HepG2 (cell line): ENCODE measurements around the gene GATA3. TPM values are rescaled to one million over a fixed set of nuclear protein-coding genes. Genes with fewer than 3 reads are reported as not detected.

ENCODE experiments used
- GMEB2 ChIP-seq: IDR thresholded peaks from 2 replicates; pipeline ENCODE4 v1.6.1; 2016; ENCODE audit warnings: missing biosample characterization, missing genetic modification reagents, low read depth
- KLF16 ChIP-seq, 2 experiments: sonication (generic) in 1 of 2; formaldehyde crosslinking in 1 of 2; IDR thresholded peaks; 2 replicates each; pipeline versions ENCODE4 v1.6.1 to v1.8.0; 2016 to 2023; ENCODE audit warnings: missing genetic modification reagents in 2 of 2, missing compliant biosample characterization in 1 of 2
- MAFG ChIP-seq: sonication (generic); formaldehyde crosslinking; IDR thresholded peaks from 2 replicates; pipeline ENCODE4 v1.5.1; 2020; ENCODE audit warnings: mild to moderate bottlenecking, missing genetic modification reagents
- MTF2 ChIP-seq: sonication (generic); formaldehyde crosslinking; IDR thresholded peaks from 2 replicates; pipeline ENCODE4 v1.5.0; 2020; ENCODE audit warnings: missing genetic modification reagents, borderline replicate concordance
- NR2F6 ChIP-seq, 2 experiments: IDR thresholded peaks; 2 replicates each; pipeline ENCODE4 v1.6.1; 2016; ENCODE audit warnings: antibody characterized with exemption in 1 of 2, mild to moderate bottlenecking in 1 of 2
- SRSF4 ChIP-seq: fragments of 200-400 bp; formaldehyde crosslinking; IDR thresholded peaks from one replicate; pipeline ENCODE4 v1.6.1; 2018; ENCODE audit warnings: mild to moderate bottlenecking, low read depth, low read length, moderate library complexity; ENCODE audit not compliant: poor library complexity, severe bottlenecking
- ZEB1 ChIP-seq: IDR thresholded peaks from 2 replicates; pipeline ENCODE4 v1.6.1; 2012; ENCODE audit warnings: mild to moderate bottlenecking, low read depth, inconsistent platforms; ENCODE audit not compliant: insufficient replicate concordance
- ZHX2 ChIP-seq, 2 experiments: sonication (generic) in 1 of 2; formaldehyde crosslinking in 1 of 2; IDR thresholded peaks; 2 replicates each; pipeline versions ENCODE4 v1.6.1 to v1.9.0; 2014 to 2022; ENCODE audit warnings: antibody characterized with exemption in 1 of 2, borderline replicate concordance in 1 of 2, inconsistent platforms in 1 of 2, low read depth in 1 of 2, missing genetic modification reagents in 1 of 2
- ZNF709 ChIP-seq: sonication (generic); formaldehyde crosslinking; IDR thresholded peaks from 2 replicates; pipeline ENCODE4 v1.5.0; 2020; ENCODE audit warnings: mild to moderate bottlenecking, missing genetic modification reagents
- ZNF724P ChIP-seq: sonication (generic); formaldehyde crosslinking; IDR thresholded peaks from 2 replicates; pipeline ENCODE4 v1.8.0; 2022; ENCODE audit warnings: missing genetic modification reagents, borderline replicate concordance
- ZNF770 ChIP-seq: sonication (generic); formaldehyde crosslinking; IDR thresholded peaks from 2 replicates; pipeline ENCODE4 v1.5.0; 2020; ENCODE audit warnings: mild to moderate bottlenecking, missing genetic modification reagents
- ZNF777 ChIP-seq: sonication (generic); formaldehyde crosslinking; IDR thresholded peaks from 2 replicates; pipeline ENCODE4 v1.4.0; 2020; ENCODE audit warnings: missing genetic modification reagents
- ZNF792 ChIP-seq: IDR thresholded peaks from 2 replicates; pipeline ENCODE4 v1.6.1; 2016
- polyA plus RNA-seq, 8 experiments: library from polyadenylated mRNA; depleted of rRNA in 3 of 8; stranded (reverse) in 7 of 8; unstranded in 1 of 8; fragments of >200 nt; fragmentation: Illumina TruSeq in 4 of 8; extraction: Trizol in 4 of 8; gene quantifications; 2 replicates each; pipeline versions ENCODE4 v1.2.1 to v1.2.3, GENCODE V29; 2011 to 2016; ENCODE audit warnings: low read depth in 4 of 8, missing spikeins in 1 of 8, mixed read lengths in 1 of 8; ENCODE audit not compliant: insufficient read depth in 1 of 8
- total RNA-seq, 5 experiments: library from RNA; depleted of rRNA; stranded (reverse); fragments of >200 nt; fragmentation: Illumina TruSeq; extraction: Trizol; gene quantifications; 2 replicates each; pipeline ENCODE4 v1.2.3, GENCODE V29; 2016; ENCODE audit warnings: low read depth in 1 of 5

Gene GATA3
- total and polyA plus RNA-seq, 2 of the 13 experiments (the other 11 are each of a cell fraction or from before 2014, with no cell fraction given): not detected

DNA sequence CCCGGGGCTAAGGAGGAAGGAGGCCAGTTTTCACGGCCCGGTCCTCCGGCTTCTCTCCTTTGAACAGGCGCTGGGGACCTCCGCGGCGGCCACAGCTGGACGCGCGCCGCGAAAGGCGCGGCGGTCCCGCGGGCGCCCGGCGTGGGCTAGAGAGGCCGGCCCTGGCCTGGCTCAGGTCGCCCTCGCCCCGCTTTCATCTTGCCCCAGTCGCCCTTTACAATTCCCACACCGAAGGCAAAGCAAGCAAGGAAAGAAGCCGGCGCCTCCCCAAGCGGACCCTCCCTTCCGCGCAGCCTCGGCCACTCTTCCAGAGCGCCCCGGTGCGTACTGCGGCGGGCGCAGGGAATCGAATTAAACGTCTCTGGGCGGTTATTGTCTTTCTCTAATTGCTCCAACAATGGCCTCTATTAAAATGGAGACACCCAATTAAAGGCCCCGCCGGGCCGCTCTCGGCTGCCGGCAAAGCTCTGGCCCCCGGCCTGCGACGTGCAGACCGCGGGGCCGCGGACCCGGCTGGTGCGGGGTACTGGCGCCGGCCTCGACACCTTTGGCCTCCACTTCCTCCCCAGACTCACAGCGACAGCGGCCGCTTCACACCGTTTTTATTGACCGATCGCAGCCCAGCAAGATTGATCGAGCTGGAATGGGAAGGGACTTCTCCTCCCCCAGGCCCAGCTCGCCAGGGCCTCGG, 4.5 kb upstream of the GATA3 start (continued):
- TF ChIP-seq ZHX2 (IDR thresholded peaks at IDR 0.05; ENCODE audit: low read depth) (no peak), ZHX2 (CRISPR knock-in tag; IDR thresholded peaks at IDR 0.05; ENCODE audit: borderline replicate concordance) (no peak), MTF2 (CRISPR knock-in tag) (0 out of 2 replicates have a peak, but pooled peaks have one; percentile 17), ZNF709 (CRISPR knock-in tag) (peak; percentile 34; the same call in 1 of the 2 replicates), ZNF792 (CRISPR knock-in tag) (no peak), NR2F6 (IDR thresholded peaks at IDR 0.05) (no peak), NR2F6 (CRISPR knock-in tag; IDR thresholded peaks at IDR 0.05) (no peak), KLF16 (CRISPR knock-in tag; IDR thresholded peaks at IDR 0.05) (0 out of 4 replicates have a peak, but pooled peaks of 1 of the 2 experiments have one; percentile 11), ZNF770 (CRISPR knock-in tag) (0 out of 2 replicates have a peak, but pooled peaks have one; percentile 39), MAFG (no peak), ZNF724P (CRISPR knock-in tag) (no peak), SRSF4 (no peak), GMEB2 (CRISPR knock-in tag) (no peak), ZNF777 (CRISPR knock-in tag) (peak; percentile 69), ZEB1 (no peak)
